ENCODE measurements around the gene MGRN1. TPM values are rescaled to one million over a fixed set of nuclear protein-coding genes. Genes with fewer than 3 reads are reported as not detected.

MGRN1 gene
- polyA plus RNA-seq, 1 donor from 2014 or later: 35.9 TPM

DNA sequence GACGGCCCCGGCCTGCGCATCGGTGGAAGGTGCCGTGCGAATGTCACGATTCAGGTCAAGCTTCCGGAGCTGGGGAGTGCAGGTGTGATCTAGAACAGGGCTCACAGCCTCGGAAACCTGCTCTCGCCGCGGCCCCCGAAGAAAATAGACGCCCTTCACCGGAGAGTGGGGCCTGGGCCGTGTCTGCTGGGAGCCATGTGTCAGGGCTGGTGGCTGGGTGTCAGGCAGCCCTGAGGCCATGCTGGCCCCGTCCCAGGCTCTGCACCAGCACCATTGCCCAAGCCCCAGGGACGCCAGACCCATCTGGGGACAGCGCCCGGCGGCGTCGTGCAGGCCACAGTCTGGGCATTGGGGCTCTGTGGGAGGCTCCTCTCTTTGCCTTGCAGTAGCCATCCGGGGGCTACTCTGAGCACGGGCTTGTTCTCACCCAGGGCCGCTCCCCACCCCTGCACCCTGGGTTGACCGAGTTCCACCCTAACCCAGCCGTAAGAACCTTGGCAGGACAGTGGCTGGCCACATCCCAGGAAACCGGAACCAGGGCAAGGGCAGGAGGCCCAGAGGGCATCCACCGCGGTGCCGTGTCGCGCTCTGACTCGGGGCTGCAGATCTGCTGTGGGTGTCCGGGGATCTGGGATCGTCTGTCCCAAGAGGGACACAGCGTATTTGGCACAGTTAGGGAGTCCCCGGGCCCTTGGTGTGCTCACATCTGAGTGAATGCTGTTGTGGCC lies 63.5 kb downstream of the MGRN1 start:
- no peak overlapping the region for H2AFZ ChIP-seq (ENCODE audit: low read depth, low read length)
- no peaks in the 10 kb centered on the region for H3K9me3 ChIP-seq (ENCODE audit: low read length)
- no peaks in the 10 kb centered on the region for H3K36me3 ChIP-seq (ENCODE audit: insufficient read depth, low read length)
- no peaks in the 10 kb centered on the region for H3F3A ChIP-seq (ENCODE audit: insufficient read depth, low read length, poor library complexity, severe bottlenecking)
- no peak overlapping the region for H3K9ac ChIP-seq (ENCODE audit: low read length)
- TF ChIP-seq REST (IDR thresholded peaks at IDR 0.05; ENCODE audit: borderline replicate concordance) (no peak), TAF1 (IDR thresholded peaks at IDR 0.05; ENCODE audit: low read depth) (no peak), EP300 (conservative IDR thresholded peaks at IDR 0.05; ENCODE audit: poor library complexity, severe bottlenecking) (no peak), RAD21 (conservative IDR thresholded peaks at IDR 0.05) (no peak)
- H3K4me3 ChIP-seq (ENCODE audit: low read length): no peak overlapping the region
- H3K79me2 ChIP-seq (replicated peaks; ENCODE audit: insufficient read depth, low read length): no peaks in the 10 kb centered on the region
- H4K20me1 ChIP-seq (ENCODE audit: insufficient read depth): no peaks in the 10 kb centered on the region
- no peak overlapping the region for H3K4me2 ChIP-seq (ENCODE audit: low read length)
- H3K27me3 ChIP-seq (ENCODE audit: insufficient read depth, low read depth, low read length): no peaks in the 10 kb centered on the region
- H3K9me2 ChIP-seq (ENCODE audit: insufficient read depth, low read length): no peaks in the 10 kb centered on the region
- H3K27ac ChIP-seq (ENCODE audit: low read length): no peak overlapping the region

DNA sequence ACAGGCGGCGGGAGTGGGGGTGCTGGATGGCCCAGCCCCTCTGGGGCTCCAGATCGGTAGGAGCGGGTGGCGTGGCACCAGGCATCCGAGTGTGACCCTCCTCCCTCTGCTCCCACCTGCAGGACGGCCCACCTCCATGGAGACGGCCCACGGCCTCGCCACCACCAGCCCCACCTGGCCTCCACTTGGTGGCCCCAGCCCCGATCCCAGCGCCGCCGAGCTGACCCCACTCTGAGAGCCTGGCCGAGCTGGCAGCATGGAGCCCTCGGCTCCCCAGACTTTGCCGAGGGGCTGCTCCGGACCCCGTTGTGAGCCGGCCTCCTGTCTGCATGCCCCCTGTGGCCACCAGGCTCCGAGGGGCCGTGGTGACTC lies 64.0 kb downstream of the MGRN1 start:
- no peak overlapping the region for H3K9ac ChIP-seq (ENCODE audit: low read length)
- no peak overlapping the region for H3K4me3 ChIP-seq (ENCODE audit: low read length)
- H3K36me3 ChIP-seq (ENCODE audit: insufficient read depth, low read length): no peaks in the 10 kb centered on the region
- H3K4me2 ChIP-seq (ENCODE audit: low read length): no peak overlapping the region
- no peaks in the 10 kb centered on the region for H4K20me1 ChIP-seq (ENCODE audit: insufficient read depth)
- H3K9me2 ChIP-seq (ENCODE audit: insufficient read depth, low read length): no peaks in the 10 kb centered on the region
- no peaks in the 10 kb centered on the region for H3K9me3 ChIP-seq (ENCODE audit: low read length)
- no peaks in the 10 kb centered on the region for H3F3A ChIP-seq (ENCODE audit: insufficient read depth, low read length, poor library complexity, severe bottlenecking)
- TF ChIP-seq POLR2AphosphoS5 (IDR thresholded peaks at IDR 0.05) (no peak), SMC3 (conservative IDR thresholded peaks at IDR 0.05; ENCODE audit: poor library complexity) (no peak), MXI1 (conservative IDR thresholded peaks at IDR 0.05; ENCODE audit: poor library complexity, severe bottlenecking) (no peak), CTCF (IDR thresholded peaks at IDR 0.05; ENCODE audit: poor library complexity, severe bottlenecking) (no peak), EZH2 (IDR thresholded peaks at IDR 0.05; ENCODE audit: borderline replicate concordance, insufficient read depth, low read length, poor library complexity, severe bottlenecking) (no peak), RAD21 (conservative IDR thresholded peaks at IDR 0.05) (no peak)
- H3K27ac ChIP-seq (ENCODE audit: low read length): no peak overlapping the region
- no peaks in the 10 kb centered on the region for H3K27me3 ChIP-seq (ENCODE audit: insufficient read depth, low read depth, low read length)
- no peak overlapping the region for H2AFZ ChIP-seq (ENCODE audit: low read depth, low read length)
- H3K79me2 ChIP-seq (replicated peaks; ENCODE audit: insufficient read depth, low read length): no peaks in the 10 kb centered on the region

Data from neural cell (in vitro differentiated cells).